Measurements from ENCODE around the gene COL4A1.

- TF ChIP-seq, protein P1, sequence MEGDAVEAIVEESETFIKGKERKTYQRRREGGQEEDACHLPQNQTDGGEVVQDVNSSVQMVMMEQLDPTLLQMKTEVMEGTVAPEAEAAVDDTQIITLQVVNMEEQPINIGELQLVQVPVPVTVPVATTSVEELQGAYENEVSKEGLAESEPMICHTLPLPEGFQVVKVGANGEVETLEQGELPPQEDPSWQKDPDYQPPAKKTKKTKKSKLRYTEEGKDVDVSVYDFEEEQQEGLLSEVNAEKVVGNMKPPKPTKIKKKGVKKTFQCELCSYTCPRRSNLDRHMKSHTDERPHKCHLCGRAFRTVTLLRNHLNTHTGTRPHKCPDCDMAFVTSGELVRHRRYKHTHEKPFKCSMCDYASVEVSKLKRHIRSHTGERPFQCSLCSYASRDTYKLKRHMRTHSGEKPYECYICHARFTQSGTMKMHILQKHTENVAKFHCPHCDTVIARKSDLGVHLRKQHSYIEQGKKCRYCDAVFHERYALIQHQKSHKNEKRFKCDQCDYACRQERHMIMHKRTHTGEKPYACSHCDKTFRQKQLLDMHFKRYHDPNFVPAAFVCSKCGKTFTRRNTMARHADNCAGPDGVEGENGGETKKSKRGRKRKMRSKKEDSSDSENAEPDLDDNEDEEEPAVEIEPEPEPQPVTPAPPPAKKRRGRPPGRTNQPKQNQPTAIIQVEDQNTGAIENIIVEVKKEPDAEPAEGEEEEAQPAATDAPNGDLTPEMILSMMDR (IDR thresholded peaks at IDR 0.05) = no peak
- TF ChIP-seq POLR2A (IDR thresholded peaks at IDR 0.05) (no peak), EP300 (IDR thresholded peaks at IDR 0.05) (no peak), POLR2AphosphoS5 (IDR thresholded peaks at IDR 0.05) (no peak)
These were observed 17.8 kb downstream of the COL4A1 start for GRCh38 chr13:110289174-110289573.

Measured in gastroesophageal sphincter (tissue), 3 donors.